Endothelial cell of umbilical vein (primary cell): Measurements from ENCODE around the gene DCLK1. TPM values are rescaled to one million over a fixed set of nuclear protein-coding genes. Genes with fewer than 3 reads are reported as not detected.

Experiments used
- BruUV-seq: library from RNA; stranded (reverse); fragments of 400-500 nt; replicated peaks from 2 replicates; lab custom pipeline; 2021; lab: Mats Ljungman, UMichigan
- CTCF ChIA-PET: fragments of 300-600, 350-600 bp; sonication (Branson Sonifier 250); formaldehyde crosslinking; loops from one replicate; lab custom pipeline; 2021; ENCODE audit warnings: antibody characterized with exemption, inconsistent platforms; lab: Charles Lee
- POLR2A ChIA-PET: fragments of 300-600, 350-600 bp; sonication (Branson Sonifier 250); formaldehyde crosslinking; loops from one replicate; lab custom pipeline; 2021; ENCODE audit warnings: antibody characterized with exemption, inconsistent platforms; lab: Charles Lee
- DNase-seq: peaks from one replicate; pipeline ENCODE4 v3.0.0-alpha.2; 2011; ENCODE audit warnings: low read depth, low spot score
- FAIRE-seq: peaks from 2 replicates; lab custom pipeline; 2011; peaks lifted over from hg19 to GRCh38; lab: Jason Lieb, UNC
- H2AFZ ChIP-seq: 2 replicates; pipeline ENCODE4 v1.6.0; 2012; ENCODE audit warnings: low read depth, low read length, control low read depth, inconsistent platforms
- H3K27ac ChIP-seq: 2 replicates; pipeline ENCODE4 v1.5.1; 2011; ENCODE audit warnings: low read depth, mild to moderate bottlenecking, control low read depth, low read length, moderate library complexity; ENCODE audit not compliant: insufficient read depth
- H3K27me3 ChIP-seq, 2 experiments: 2 replicates each; pipeline versions ENCODE4 v1.6.0 to v1.6.1; 2011; ENCODE audit warnings: low read length in 2 of 2, mixed read lengths in 1 of 2; ENCODE audit not compliant: control insufficient read depth in 2 of 2, insufficient read depth in 2 of 2
- H3K36me3 ChIP-seq, 2 experiments: 2 replicates in 1 of 2; 3 replicates in 1 of 2; pipeline ENCODE4 v1.5.1; 2011; ENCODE audit warnings: low read length in 2 of 2, mild to moderate bottlenecking in 1 of 2, moderate library complexity in 1 of 2; ENCODE audit not compliant: control insufficient read depth in 2 of 2, insufficient read depth in 2 of 2; ENCODE audit errors: extremely low read depth in 1 of 2
- H3K4me1 ChIP-seq: 3 replicates; pipeline ENCODE4 v1.5.1; 2011; ENCODE audit warnings: mild to moderate bottlenecking, low read length; ENCODE audit not compliant: control insufficient read depth, insufficient read depth; ENCODE audit errors: extremely low read depth
- H3K4me2 ChIP-seq: 2 replicates; pipeline ENCODE4 v1.6.1; 2011; ENCODE audit warnings: low read length, control low read depth, mixed read lengths; ENCODE audit not compliant: insufficient read depth
- H3K4me3 ChIP-seq, 3 experiments: fragments of 200-600 bp in 1 of 3; sonication (generic), shearing (Covaris generic) in 1 of 3; replicated peaks in 1 of 3; 2 replicates each; pipeline ENCODE4 v1.5.1; 2011 to 2016; ENCODE audit warnings: control low read depth in 3 of 3, low read length in 3 of 3, mild to moderate bottlenecking in 2 of 3, inconsistent platforms in 1 of 3, low read depth in 1 of 3, moderate library complexity in 1 of 3; ENCODE audit not compliant: insufficient read depth in 1 of 3
- H3K79me2 ChIP-seq: 2 replicates; pipeline ENCODE4 v1.6.0; 2012; ENCODE audit warnings: low read length, inconsistent platforms; ENCODE audit not compliant: control insufficient read depth, insufficient read depth
- H3K9ac ChIP-seq: replicated peaks from 2 replicates; pipeline ENCODE3; 2011; ENCODE audit warnings: low read length, control low read depth; ENCODE audit not compliant: insufficient read depth; ENCODE audit errors: extremely low read depth
- H3K9me1 ChIP-seq: replicated peaks from 3 replicates; pipeline ENCODE4 v1.6.0; 2011; ENCODE audit warnings: mild to moderate bottlenecking, low read length; ENCODE audit not compliant: control insufficient read depth, insufficient read depth; ENCODE audit errors: extremely low read depth
- H3K9me3 ChIP-seq: replicated peaks from 2 replicates; pipeline ENCODE4 v1.5.1; 2012; ENCODE audit warnings: low read length, inconsistent platforms; ENCODE audit not compliant: control insufficient read depth, insufficient read depth
- H4K20me1 ChIP-seq: replicated peaks from 2 replicates; pipeline ENCODE3; 2011; ENCODE audit warnings: mild to moderate bottlenecking, low read length; ENCODE audit not compliant: control insufficient read depth, insufficient read depth; ENCODE audit errors: extremely low read depth
- CTCF ChIP-seq, 2 donors: IDR thresholded peaks; 1 replicate in 1 of 2; 2 replicates in 1 of 2; pipeline ENCODE4 v1.5.1; 2011; ENCODE audit warnings: low read length in 2 of 2, mild to moderate bottlenecking in 2 of 2, moderate library complexity in 2 of 2, control low read depth in 1 of 2, inconsistent platforms in 1 of 2, low read depth in 1 of 2; ENCODE audit not compliant: insufficient read depth in 1 of 2; ENCODE audit errors: extremely low read depth in 1 of 2
- EZH2 ChIP-seq: IDR thresholded peaks from 2 replicates; pipeline ENCODE4 v1.6.1; 2012; ENCODE audit warnings: borderline replicate concordance, low read depth, mild to moderate bottlenecking, moderate library complexity, low read length, inconsistent platforms; ENCODE audit not compliant: severe bottlenecking
- FOS ChIP-seq: IDR thresholded peaks from 2 replicates; pipeline ENCODE4 v1.6.1; 2011; ENCODE audit warnings: mild to moderate bottlenecking, low read length, moderate library complexity, borderline replicate concordance; ENCODE audit not compliant: insufficient read depth
- GATA2 ChIP-seq: IDR thresholded peaks from 2 replicates; pipeline ENCODE4 v1.7.0; 2011; ENCODE audit warnings: low read depth, mild to moderate bottlenecking, moderate library complexity, mixed read lengths, low read length; ENCODE audit not compliant: insufficient read length, insufficient read depth
- JUN ChIP-seq: IDR thresholded peaks from 2 replicates; pipeline ENCODE4 v1.6.1; 2011; ENCODE audit warnings: borderline replicate concordance, low read depth; ENCODE audit not compliant: insufficient read length, insufficient read depth
- MAX ChIP-seq: IDR thresholded peaks from 2 replicates; pipeline ENCODE4 v1.6.1; 2011; ENCODE audit not compliant: insufficient read depth, insufficient read length
- MYC ChIP-seq: IDR thresholded peaks from one replicate; pipeline ENCODE4 v1.6.1; 2011; ENCODE audit warnings: mild to moderate bottlenecking, low read depth, low read length
- POLR2A ChIP-seq: IDR thresholded peaks from 2 replicates; pipeline ENCODE4 v1.6.1; 2012; ENCODE audit warnings: low read depth, mild to moderate bottlenecking, control low read depth, low read length
- POLR2AphosphoS5 ChIP-seq: IDR thresholded peaks from 2 replicates; pipeline ENCODE4 v1.6.1; 2012; ENCODE audit warnings: low read depth, mild to moderate bottlenecking, control low read depth, low read length, moderate library complexity; ENCODE audit not compliant: insufficient read depth
- dilution Hi-C: fragments of 300-500 bp; cut with MboI; formaldehyde crosslinking; loops from one replicate; pipeline ENCODE4 v1.15.0; 2019; ENCODE audit warnings: low sequenced_read_pairs; ENCODE audit not compliant: extremely low pct_ligation_motif_present
- intact Hi-C: fragments of 100-400 bp; cut with micrococcal nuclease; formaldehyde crosslinking; loops from one replicate; pipeline ENCODE4 v1.10.0; 2022
- polyA plus RNA-seq, 4 experiments: library from polyadenylated mRNA; depleted of rRNA in 3 of 4; stranded (reverse) in 3 of 4; unstranded in 1 of 4; fragments of >200 nt; gene quantifications; 2 replicates each; pipeline versions ENCODE4 v1.2.1 to v1.2.3, GENCODE V29; 2011 to 2012; ENCODE audit warnings: missing spikeins in 1 of 4
- total RNA-seq: library from RNA; stranded (reverse); gene quantifications from 2 replicates; pipeline ENCODE4 v1.2.3, GENCODE V29; 2021

The DCLK1 gene
- total and polyA plus RNA-seq, 2 donors (not counting 3 experiments of a cell fraction or from before 2014, with no cell fraction given) = 0.28 to 3.9 TPM

GRCh38 chr13:35833031-35833430, 298.2 kb downstream of the DCLK1 start:
- no peak overlapping the region for H2AFZ ChIP-seq
- FAIRE-seq (no peak), DNase-seq (no peak)
- no peak overlapping the region for H3K4me3 ChIP-seq
- no peak overlapping the region for H3K9ac ChIP-seq
- H3K9me3 ChIP-seq = no peaks in the 10 kb centered on the region
- H3K4me1 ChIP-seq = peaks cover 7% of the 10 kb centered on the region
- H3K79me2 ChIP-seq = no peaks in the 10 kb centered on the region
- intact Hi-C loops (loop anchor here (10.0 kb wide), 1 partner anchor 438 kb away; no protein-coding TSS in a partner anchor), dilution Hi-C loops (no loop called here)
- no peaks in the 10 kb centered on the region for H4K20me1 ChIP-seq
- ChIA-PET CTCF (interaction anchor here (1.3 to 1.6 kb wide), 2 partner anchors 13 to 14 kb away, joined by 3 to 5 read pairs; no protein-coding TSS in a partner anchor), POLR2A (no interaction called here)
- H3K9me1 ChIP-seq = no peaks in the 10 kb centered on the region
- no peaks in the 10 kb centered on the region for H3K36me3 ChIP-seq
- no TSS peak for BruUV-seq
- no peak for TF ChIP-seq MAX
- no peak for TF ChIP-seq MYC
- no peak for TF ChIP-seq CTCF (IDR thresholded peaks at IDR 0.05; ENCODE audit: extremely low read depth in 1 of 2, insufficient read depth in 1 of 2, low read depth in 1 of 2, low read length in 2 of 2)
- no peak for TF ChIP-seq EZH2
- no peak for TF ChIP-seq JUN
- TF ChIP-seq FOS = no peak
- no peak for TF ChIP-seq POLR2A
- no peak for TF ChIP-seq POLR2AphosphoS5
- TF ChIP-seq GATA2 = no peak
- H3K27me3 ChIP-seq = no peaks in the 10 kb centered on the region
- H3K27ac ChIP-seq = no peak overlapping the region
- H3K4me2 ChIP-seq = no peak overlapping the region
